Suprapubic skin (tissue), 4 donors: ENCODE data around the gene RNF166.

Experiments used
- EP300 ChIP-seq: sonication (generic); formaldehyde crosslinking; IDR thresholded peaks from one replicate; pipeline ENCODE4 v1.6.1; 2017; ENCODE audit warnings: antibody characterized with exemption
- POLR2A ChIP-seq, 2 donors: fragments of 450-650 bp; IDR thresholded peaks; one replicate each; pipeline ENCODE4 v1.6.1; 2017; ENCODE audit warnings: antibody characterized with exemption in 2 of 2, mild to moderate bottlenecking in 2 of 2, moderate library complexity in 2 of 2
- POLR2AphosphoS5 ChIP-seq, 3 donors: sonication (generic); formaldehyde crosslinking; IDR thresholded peaks; one replicate each; pipeline ENCODE4 v1.6.1; 2017; ENCODE audit warnings: antibody characterized with exemption in 3 of 3
- TF ChIP-seq, protein P1 (sequence below), 2 donors: fragments of 200-600 bp in 1 of 2; fragments of 450-650 bp in 1 of 2; sonication (generic) in 1 of 2; IDR thresholded peaks; one replicate each; pipeline ENCODE4 v1.5.1; 2016 to 2019; ENCODE audit warnings: antibody characterized with exemption in 2 of 2, mild to moderate bottlenecking in 1 of 2, moderate library complexity in 1 of 2

DNA sequence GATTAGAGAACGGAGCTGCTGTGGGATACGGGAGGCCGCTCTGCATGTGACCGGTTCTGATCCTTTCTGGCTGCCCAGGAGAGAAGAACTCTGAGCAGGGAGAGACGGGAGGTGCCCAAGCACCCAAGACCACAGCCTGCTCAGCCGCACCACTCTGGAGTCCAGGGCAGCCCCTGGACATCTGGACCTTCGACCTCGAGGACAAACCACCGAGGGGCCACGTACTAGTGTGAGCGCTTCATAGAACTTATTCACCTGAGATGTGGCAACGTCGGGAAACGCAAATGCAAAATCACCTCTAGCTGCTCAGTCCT, 5.9 kb downstream of the RNF166 start:
- TF ChIP-seq, protein P1, sequence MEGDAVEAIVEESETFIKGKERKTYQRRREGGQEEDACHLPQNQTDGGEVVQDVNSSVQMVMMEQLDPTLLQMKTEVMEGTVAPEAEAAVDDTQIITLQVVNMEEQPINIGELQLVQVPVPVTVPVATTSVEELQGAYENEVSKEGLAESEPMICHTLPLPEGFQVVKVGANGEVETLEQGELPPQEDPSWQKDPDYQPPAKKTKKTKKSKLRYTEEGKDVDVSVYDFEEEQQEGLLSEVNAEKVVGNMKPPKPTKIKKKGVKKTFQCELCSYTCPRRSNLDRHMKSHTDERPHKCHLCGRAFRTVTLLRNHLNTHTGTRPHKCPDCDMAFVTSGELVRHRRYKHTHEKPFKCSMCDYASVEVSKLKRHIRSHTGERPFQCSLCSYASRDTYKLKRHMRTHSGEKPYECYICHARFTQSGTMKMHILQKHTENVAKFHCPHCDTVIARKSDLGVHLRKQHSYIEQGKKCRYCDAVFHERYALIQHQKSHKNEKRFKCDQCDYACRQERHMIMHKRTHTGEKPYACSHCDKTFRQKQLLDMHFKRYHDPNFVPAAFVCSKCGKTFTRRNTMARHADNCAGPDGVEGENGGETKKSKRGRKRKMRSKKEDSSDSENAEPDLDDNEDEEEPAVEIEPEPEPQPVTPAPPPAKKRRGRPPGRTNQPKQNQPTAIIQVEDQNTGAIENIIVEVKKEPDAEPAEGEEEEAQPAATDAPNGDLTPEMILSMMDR (IDR thresholded peaks at IDR 0.05): no peak
- TF ChIP-seq POLR2A (IDR thresholded peaks at IDR 0.05): no peak
- TF ChIP-seq POLR2AphosphoS5 (IDR thresholded peaks at IDR 0.05): no peak
- TF ChIP-seq EP300: no peak
